HG02840 (cell line): ENCODE results near the gene C9orf153.
"Not testable (repeated sequence)": the region's sequence is repeated elsewhere in the genome, so short reads cannot be mapped to it uniquely, and the experiment has no call there.

Experiments
- ATAC-seq: cut with Tn5 transposase; IDR thresholded peaks from one replicate; pipeline ENCODE4 v1.9.1; 2021; ENCODE audit warnings: mild to moderate bottlenecking, moderate library complexity, moderate number of reproducible peaks; ENCODE audit not compliant: unreplicated experiment, low FRiP score

Gene C9orf153

GRCh38 chr9:86259557-86259956 lies at the start of gene C9orf153:
Gene C9orf153, minus strand, starts transcription at chr9:86259657. Its CDS starts 30,054 bp downstream, at chr9:86229603.
- no peak for ATAC-seq

- ATAC-seq, result no peak
Observed at GRCh38 chr9:86308687-86309086, 49.2 kb upstream of the C9orf153 start.

GRCh38 chr9:86304236-86304730 lies 44.8 kb upstream of the C9orf153 start:
- ATAC-seq, result no peak

GRCh38 chr9:86303316-86303975 lies 44.0 kb upstream of the C9orf153 start:
- ATAC-seq, result no peak

- ATAC-seq, result no peak
Observed at GRCh38 chr9:86301686-86302085, 42.2 kb upstream of the C9orf153 start.

- no peak for ATAC-seq
Observed at GRCh38 chr9:86300701-86301100, 41.2 kb upstream of the C9orf153 start.

- ATAC-seq, result no peak
Observed at GRCh38 chr9:86298873-86299272, 39.4 kb upstream of the C9orf153 start.

GRCh38 chr9:86290341-86290740 lies 30.9 kb upstream of the C9orf153 start:
- ATAC-seq, result not testable (repeated sequence)

- ATAC-seq, result no peak
Observed at GRCh38 chr9:86288499-86289198, 29.2 kb upstream of the C9orf153 start.

GRCh38 chr9:86287013-86287412 lies 27.6 kb upstream of the C9orf153 start:
- ATAC-seq, result no peak

- ATAC-seq, result no peak
Observed at GRCh38 chr9:86286278-86286677, 26.8 kb upstream of the C9orf153 start.

GRCh38 chr9:86285261-86285660 lies 25.8 kb upstream of the C9orf153 start:
- ATAC-seq, result no peak

GRCh38 chr9:86282979-86283535 lies 23.6 kb upstream of the C9orf153 start:
- no peak for ATAC-seq

- peak; percentile 81 for ATAC-seq
Observed at GRCh38 chr9:86282077-86282978, 22.9 kb upstream of the C9orf153 start, which contains the start of gene ISCA1. Gene ISCA1, minus strand, starts transcription at chr9:86282538. Its CDS starts 80 bp downstream, at chr9:86282458.

GRCh38 chr9:86281593-86282076 lies 22.2 kb upstream of the C9orf153 start:
- peak; percentile 33 for ATAC-seq

GRCh38 chr9:86280580-86280979 lies 21.1 kb upstream of the C9orf153 start:
- no peak for ATAC-seq

- ATAC-seq, result no peak
Observed at GRCh38 chr9:86279839-86280238, 20.4 kb upstream of the C9orf153 start.

GRCh38 chr9:86277072-86277471 lies 17.6 kb upstream of the C9orf153 start:
- no peak for ATAC-seq

- ATAC-seq, result no peak
Observed at GRCh38 chr9:86275962-86276361, 16.5 kb upstream of the C9orf153 start.
